IMR-90 (cell line): ENCODE results near the gene LETM1. TPM values are rescaled to one million over a fixed set of nuclear protein-coding genes. Genes with fewer than 3 reads are reported as not detected.

Source experiments
- ATAC-seq: fragments of 200-7000 bp; cut with Tn5 transposase; 2 replicates; pipeline ENCODE4 v1.9.1; 2020; ENCODE audit warnings: low read depth, mild to moderate bottlenecking, moderate library complexity
- BruUV-seq: library from RNA; stranded (reverse); fragments of 400-500 nt; replicated peaks from 2 replicates; lab custom pipeline; 2021; lab: Mats Ljungman, UMichigan
- CTCF ChIA-PET: fragments of 300-600 bp; formaldehyde crosslinking; extraction: SDS; loops from one replicate; lab custom pipeline; 2021; ENCODE audit warnings: antibody characterized with exemption; lab: Yijun Ruan, JAX
- POLR2A ChIA-PET: fragments of 300-600 bp; sonication (Branson Sonifier 250); formaldehyde crosslinking; loops from one replicate; lab custom pipeline; 2022; ENCODE audit warnings: antibody characterized with exemption; ENCODE audit not compliant: unreplicated experiment; lab: Charles Lee
- DNase-seq: peaks from one replicate; pipeline ENCODE4 v3.0.0; 2013
- H2AFZ ChIP-seq: replicated peaks from 2 replicates; pipeline ENCODE3; 2013; ENCODE audit warnings: low read length, mild to moderate bottlenecking; ENCODE audit not compliant: poor library complexity
- H2AK5ac ChIP-seq: 2 replicates; pipeline ENCODE4 v1.6.1; 2013; ENCODE audit warnings: low read depth, low read length, inconsistent platforms
- H2AK9ac ChIP-seq: replicated peaks from 2 replicates; pipeline ENCODE3; 2013; ENCODE audit warnings: mild to moderate bottlenecking, low read depth, low read length, moderate library complexity; ENCODE audit not compliant: poor library complexity
- H2BK120ac ChIP-seq: 2 replicates; pipeline ENCODE4 v1.6.1; 2013; ENCODE audit warnings: low read depth, low read length, inconsistent platforms
- H2BK15ac ChIP-seq: 3 replicates; pipeline ENCODE4 v1.6.1; 2013; ENCODE audit warnings: low read depth, low read length, inconsistent platforms
- H2BK20ac ChIP-seq: 2 replicates; pipeline ENCODE4 v1.6.1; 2013; ENCODE audit warnings: low read depth, mild to moderate bottlenecking, inconsistent platforms, low read length, moderate library complexity
- H2BK5ac ChIP-seq: 2 replicates; pipeline ENCODE4 v1.6.1; 2013; ENCODE audit warnings: mild to moderate bottlenecking, low read depth, low read length, inconsistent platforms; ENCODE audit not compliant: poor library complexity, severe bottlenecking
- H3K14ac ChIP-seq: replicated peaks from 2 replicates; pipeline ENCODE4 v1.6.1; 2013; ENCODE audit warnings: low read depth, low read length, inconsistent platforms
- H3K18ac ChIP-seq: 2 replicates; pipeline ENCODE4 v1.6.1; 2013; ENCODE audit warnings: low read depth, low read length, control low read depth
- H3K23ac ChIP-seq: 2 replicates; pipeline ENCODE4 v1.6.1; 2013; ENCODE audit warnings: low read depth, low read length, inconsistent platforms
- H3K27ac ChIP-seq: 2 replicates; pipeline ENCODE4 v1.5.1; 2013; ENCODE audit warnings: mild to moderate bottlenecking, control low read depth, low read length; ENCODE audit not compliant: insufficient read depth
- H3K27me3 ChIP-seq: 2 replicates; pipeline ENCODE4 v1.6.1; 2013; ENCODE audit warnings: low read length; ENCODE audit not compliant: control insufficient read depth, insufficient read depth
- H3K36me3 ChIP-seq: 2 replicates; pipeline ENCODE4 v1.6.1; 2013; ENCODE audit warnings: low read length, mixed read lengths; ENCODE audit not compliant: control insufficient read depth, insufficient read depth
- H3K4ac ChIP-seq: 2 replicates; pipeline ENCODE4 v1.6.1; 2013; ENCODE audit warnings: low read depth, low read length, inconsistent platforms
- H3K4me1 ChIP-seq: 2 replicates; pipeline ENCODE4 v1.6.1; 2013; ENCODE audit warnings: low read length, mixed read lengths; ENCODE audit not compliant: control insufficient read depth, insufficient read depth
- H3K4me2 ChIP-seq: 2 replicates; pipeline ENCODE4 v1.6.1; 2013; ENCODE audit warnings: low read depth, mild to moderate bottlenecking, control low read depth, low read length, moderate library complexity
- H3K4me3 ChIP-seq: 2 replicates; pipeline ENCODE4 v1.5.1; 2013; ENCODE audit warnings: low read depth, mild to moderate bottlenecking, control low read depth, low read length, moderate library complexity; ENCODE audit not compliant: insufficient read depth
- H3K56ac ChIP-seq: 2 replicates; pipeline ENCODE4 v1.6.1; 2013; ENCODE audit warnings: low read length, inconsistent platforms; ENCODE audit not compliant: insufficient read depth; ENCODE audit errors: extremely low read depth
- H3K79me1 ChIP-seq, 2 experiments: 2 replicates each; pipeline ENCODE4 v1.6.1; 2013; ENCODE audit warnings: low read length in 2 of 2, inconsistent platforms in 1 of 2, low read depth in 1 of 2
- H3K9ac ChIP-seq: 2 replicates; pipeline ENCODE4 v1.6.1; 2013; ENCODE audit warnings: low read depth, low read length, control low read depth
- H3K9me1 ChIP-seq: 2 replicates; pipeline ENCODE4 v1.6.1; 2013; ENCODE audit warnings: low read length, inconsistent platforms; ENCODE audit not compliant: insufficient read depth
- H3K9me3 ChIP-seq: 2 replicates; pipeline ENCODE4 v1.6.1; 2013; ENCODE audit warnings: low read length; ENCODE audit not compliant: control insufficient read depth, insufficient read depth
- H4K20me1 ChIP-seq: 2 replicates; pipeline ENCODE4 v1.6.1; 2013; ENCODE audit warnings: low read length, inconsistent platforms; ENCODE audit not compliant: insufficient read depth
- H4K5ac ChIP-seq: 2 replicates; pipeline ENCODE4 v1.6.1; 2013; ENCODE audit warnings: mild to moderate bottlenecking, low read depth, low read length, control low read depth
- H4K8ac ChIP-seq, 2 experiments: 2 replicates each; pipeline ENCODE4 v1.6.1; 2013; ENCODE audit warnings: low read depth in 2 of 2, low read length in 2 of 2, control low read depth in 1 of 2, inconsistent platforms in 1 of 2
- H4K91ac ChIP-seq: 2 replicates; pipeline ENCODE4 v1.6.1; 2013; ENCODE audit warnings: low read depth, low read length, inconsistent platforms; ENCODE audit not compliant: insufficient read depth
- BHLHE40 ChIP-seq: fragments of 150-350 bp; IDR thresholded peaks from 2 replicates; pipeline ENCODE4 v1.6.1; 2016; ENCODE audit warnings: mild to moderate bottlenecking, low read depth, low read length
- CHD1 ChIP-seq: IDR thresholded peaks from 2 replicates; pipeline ENCODE4 v1.6.1; 2012; ENCODE audit warnings: low read depth, low read length, improper control_type of control experiment
- FOS ChIP-seq: fragments of 150-350 bp; IDR thresholded peaks from 2 replicates; pipeline ENCODE4 v1.6.1; 2016; ENCODE audit warnings: low read depth, low read length
- MAFK ChIP-seq: IDR thresholded peaks from 2 replicates; pipeline ENCODE4 v1.6.1; 2012; ENCODE audit warnings: low read depth, low read length, improper control_type of control experiment
- MAZ ChIP-seq: IDR thresholded peaks from 2 replicates; pipeline ENCODE4 v1.6.1; 2012; ENCODE audit warnings: low read depth, mild to moderate bottlenecking, low read length, improper control_type of control experiment, moderate library complexity, borderline replicate concordance
- MXI1 ChIP-seq: IDR thresholded peaks from 2 replicates; pipeline ENCODE4 v1.6.1; 2012; ENCODE audit warnings: low read depth, mild to moderate bottlenecking, low read length, moderate library complexity, borderline replicate concordance
- NFE2L2 ChIP-seq: fragments of 150-350 bp; IDR thresholded peaks from 2 replicates; pipeline ENCODE4 v1.6.1; 2016; ENCODE audit warnings: low read depth, mild to moderate bottlenecking, low read length
- POLR2A ChIP-seq: IDR thresholded peaks from 2 replicates; pipeline ENCODE4 v1.6.1; 2012; ENCODE audit warnings: mild to moderate bottlenecking, low read depth, low read length
- RAD21 ChIP-seq: IDR thresholded peaks from 2 replicates; pipeline ENCODE4 v1.6.1; 2012; ENCODE audit warnings: low read length, improper control_type of control experiment
- RFX5 ChIP-seq: IDR thresholded peaks from 2 replicates; pipeline ENCODE4 v1.8.0; 2012; ENCODE audit warnings: low read depth, mild to moderate bottlenecking, low read length, moderate library complexity
- SMC3 ChIP-seq: fragments of 150-350 bp; IDR thresholded peaks from 2 replicates; pipeline ENCODE4 v1.6.1; 2016; ENCODE audit warnings: low read depth, mild to moderate bottlenecking, antibody characterized with exemption, low read length, moderate library complexity
- USF2 ChIP-seq: fragments of 150-350 bp; IDR thresholded peaks from 2 replicates; pipeline ENCODE4 v1.6.1; 2017; ENCODE audit warnings: mild to moderate bottlenecking, antibody characterized with exemption, low read length, low read depth
- WGBS, 2 experiments: methylation state at CpG; one replicate each; pipeline versions ENCODE4 v1.1.5 to v1.1.7; 2013; ENCODE audit warnings: missing lambda C conversion rate in 2 of 2; ENCODE audit not compliant: insufficient read length in 1 of 2; ENCODE audit errors: extremely low coverage in 2 of 2; 5-methylcytosine and 5-hydroxymethylcytosine counted together
- dilution Hi-C: fragments of 300-500 bp; cut with HindIII; formaldehyde crosslinking; loops from one replicate; pipeline ENCODE4 v1.14.3; 2018; ENCODE audit warnings: low sequenced_read_pairs; ENCODE audit not compliant: unreplicated experiment
- in situ Hi-C: fragments of 300-500 bp; cut with MboI; formaldehyde crosslinking; loops from 3 replicates; pipeline ENCODE4 v1.14.3; 2019; ENCODE audit warnings: low sequenced_read_pairs, inconsistent platforms, mixed read lengths
- intact Hi-C: fragments of 100-400 bp; cut with micrococcal nuclease; formaldehyde crosslinking; loops from 2 replicates; pipeline ENCODE4 v1.10.0; 2022
- polyA plus RNA-seq, 3 experiments: library from polyadenylated mRNA; depleted of rRNA; stranded (reverse); fragments of >200 nt; gene quantifications; 2 replicates each; pipeline ENCODE4 v1.2.3, GENCODE V29; 2012; ENCODE audit warnings: low replicate concordance in 1 of 3
- total RNA-seq: library from RNA; depleted of rRNA; stranded (reverse); fragments of >200 nt; gene quantifications from 2 replicates; pipeline ENCODE4 v1.2.3, GENCODE V29; 2012
- TF ChIP-seq, protein P1 (sequence below): fragments of 150-350 bp; IDR thresholded peaks from 2 replicates; pipeline ENCODE4 v1.6.1; 2016; ENCODE audit warnings: low read depth, mild to moderate bottlenecking, low read length, moderate library complexity, borderline replicate concordance

LETM1 gene
- total and polyA plus RNA-seq, 2 of the 4 experiments (the other 2 are of a cell fraction), result 25.0 to 49.3 TPM

- no peak overlapping the region for H3K4me2 ChIP-seq
- H3K79me1 ChIP-seq, result peaks cover 0 to 26% of the 10 kb centered on the region in 2 experiments; a peak in 2 of 4 replicates
- H3K9me1 ChIP-seq, result peaks cover 30% of the 10 kb centered on the region
- BruUV-seq, result no TSS peak
- no peak overlapping the region for H2BK120ac ChIP-seq
- H2BK15ac ChIP-seq, result no peak overlapping the region
- H2AK9ac ChIP-seq, result no peak overlapping the region
- TF ChIP-seq FOS (no peak), CHD1 (no peak), RFX5 (no peak), MAFK (no peak), POLR2A (no peak), MAZ (no peak), SMC3 (no peak), MXI1 (no peak), USF2 (no peak), BHLHE40 (no peak), NFE2L2 (no peak), RAD21 (no peak)
- TF ChIP-seq, protein P1, sequence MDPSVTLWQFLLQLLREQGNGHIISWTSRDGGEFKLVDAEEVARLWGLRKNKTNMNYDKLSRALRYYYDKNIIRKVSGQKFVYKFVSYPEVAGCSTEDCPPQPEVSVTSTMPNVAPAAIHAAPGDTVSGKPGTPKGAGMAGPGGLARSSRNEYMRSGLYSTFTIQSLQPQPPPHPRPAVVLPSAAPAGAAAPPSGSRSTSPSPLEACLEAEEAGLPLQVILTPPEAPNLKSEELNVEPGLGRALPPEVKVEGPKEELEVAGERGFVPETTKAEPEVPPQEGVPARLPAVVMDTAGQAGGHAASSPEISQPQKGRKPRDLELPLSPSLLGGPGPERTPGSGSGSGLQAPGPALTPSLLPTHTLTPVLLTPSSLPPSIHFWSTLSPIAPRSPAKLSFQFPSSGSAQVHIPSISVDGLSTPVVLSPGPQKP, result no peak
- intact Hi-C loops, result no loop called here
- POLR2A ChIA-PET, result interaction anchor here (0.7 kb wide), 1 partner anchor 297 kb away, joined by 16 read pairs; no protein-coding TSS in a partner anchor
- no peaks in the 10 kb centered on the region for H3K36me3 ChIP-seq
- H3K4me1 ChIP-seq, result peaks cover 15% of the 10 kb centered on the region
- H3K23ac ChIP-seq, result no peak overlapping the region
- no peaks in the 10 kb centered on the region for H3K27me3 ChIP-seq
- no peak overlapping the region for H4K91ac ChIP-seq
- H2AK5ac ChIP-seq, result no peak overlapping the region
- H3K4ac ChIP-seq, result no peak overlapping the region
- no peak overlapping the region for H4K5ac ChIP-seq
- no peak overlapping the region for H3K56ac ChIP-seq
- H2BK20ac ChIP-seq, result no peak overlapping the region
- 0 out of 2 replicates have a peak overlapping the region, but pooled peaks have one; percentile 19 for H3K14ac ChIP-seq
- no peak overlapping the region for H3K9ac ChIP-seq
- DNase-seq (no peak), ATAC-seq (no peak)
- H2AFZ ChIP-seq, result no peak overlapping the region
- no peaks in the 10 kb centered on the region for H3K9me3 ChIP-seq
- peaks cover 80% of the 10 kb centered on the region for H4K20me1 ChIP-seq
- no peak overlapping the region for H2BK5ac ChIP-seq
- WGBS, 2 experiments, result 83% methylated on average over 3 of the region's 8 CpGs; no CpG with 5 or more reads in 1 of the 2 experiments
- CTCF ChIA-PET, result interaction anchor here (0.5 kb wide), 1 partner anchor 56 kb away, joined by 5 read pairs; no protein-coding TSS in a partner anchor
- in situ Hi-C loops, result no loop called here
- dilution Hi-C loops, result no loop called here
- peak overlapping the region in 1 of 2 experiments; percentile 40; a peak in 1 of 4 replicates for H4K8ac ChIP-seq
- no peak overlapping the region for H3K18ac ChIP-seq
- H3K4me3 ChIP-seq, result no peak overlapping the region
- H3K27ac ChIP-seq, result no peak overlapping the region
These were observed 27.6 kb upstream of the LETM1 start for GRCh38 chr4:1883583-1883982.
